Stimulated activated CD8-positive, alpha-beta memory T cell treated with anti-CD3 and anti-CD28 coated beads, Interleukin-15, amount 100 ng/mL, for 48 hours (primary cell): ENCODE data around the gene DPF3.

Experiments
- DNase-seq, 2 donors: peaks; one replicate each; pipeline ENCODE4 v3.0.0-alpha.2; 2020; ENCODE audit warnings: low read depth in 2 of 2

DPF3 gene

GRCh38 chr14:72616811-72617210 lies 277.1 kb downstream of the DPF3 start:
- no peak for DNase-seq

DNA sequence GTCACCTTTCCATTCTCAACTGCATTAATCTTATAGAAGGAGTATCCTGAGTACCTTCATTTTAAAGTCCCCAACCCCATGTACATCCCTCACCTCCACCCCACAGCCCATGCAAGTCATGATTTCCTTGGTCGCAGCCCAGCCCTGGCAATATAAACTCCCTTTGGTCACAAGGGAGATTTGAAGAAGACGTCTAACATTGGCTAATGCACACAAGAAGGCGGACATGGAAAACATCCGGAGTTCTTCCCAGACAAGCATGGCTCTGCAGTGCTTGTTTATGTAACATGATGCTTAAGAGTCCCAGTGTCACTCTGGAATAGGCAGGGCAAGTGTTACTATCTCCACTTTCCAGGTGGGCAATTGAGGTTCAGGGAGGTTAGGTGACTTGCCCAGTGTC lies 277.6 kb downstream of the DPF3 start:
- no peak for DNase-seq

DNA sequence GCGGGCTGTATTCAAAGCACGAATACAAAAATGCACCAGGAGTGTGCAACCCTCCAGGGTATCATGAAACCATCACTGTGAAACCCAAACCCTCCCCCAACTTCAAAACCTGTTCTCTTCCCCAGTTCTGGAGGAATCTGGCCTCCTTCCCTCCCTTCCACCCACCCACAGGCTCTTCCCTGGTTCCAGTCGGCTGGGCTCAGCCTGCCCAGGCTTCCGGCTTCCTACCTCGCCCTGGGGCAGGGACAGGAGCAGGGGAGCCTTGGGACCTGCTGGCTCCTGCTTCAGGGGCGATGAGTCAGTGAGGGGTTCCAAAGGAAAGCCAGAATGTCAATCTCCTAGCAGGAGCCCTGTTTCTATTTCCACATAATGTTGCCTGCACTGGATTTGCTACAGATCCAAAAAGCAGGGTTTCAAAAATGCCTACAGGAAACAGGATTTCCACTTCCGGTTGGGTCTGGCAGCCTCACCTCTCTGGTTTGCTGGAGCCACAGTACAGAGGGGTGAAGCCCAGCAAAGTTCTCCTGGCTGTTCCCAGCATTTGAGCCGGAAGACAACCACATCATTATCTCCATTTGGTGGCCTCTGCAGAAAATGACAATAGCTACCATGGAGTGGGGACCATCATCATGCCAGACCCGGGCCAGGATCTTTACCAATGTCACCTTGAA lies 278.3 kb downstream of the DPF3 start:
- no peak for DNase-seq

GRCh38 chr14:72614891-72615415 lies 278.9 kb downstream of the DPF3 start:
- DNase-seq = no peak

DNA sequence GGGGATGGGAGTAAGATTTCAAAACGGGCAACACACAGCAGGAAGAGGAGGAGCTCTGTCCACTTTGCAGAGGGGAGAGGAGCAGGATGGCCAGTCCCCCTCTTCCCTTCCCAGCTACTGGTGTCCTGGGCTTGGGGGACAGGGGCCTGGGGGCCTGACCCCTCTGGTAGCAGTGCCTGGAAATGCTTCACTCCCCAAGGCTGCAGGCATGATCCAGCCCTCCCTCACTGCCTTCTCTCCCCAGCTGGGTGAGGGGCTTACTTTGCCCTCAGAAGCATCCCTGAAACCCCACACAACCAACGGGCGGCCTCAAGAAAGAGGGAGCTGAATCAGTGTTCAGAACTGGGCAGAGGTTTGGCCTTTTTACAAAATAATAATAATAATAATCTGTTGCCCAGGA lies 279.5 kb downstream of the DPF3 start:
- no peak for DNase-seq

- no peak for DNase-seq
These were observed 280.0 kb downstream of the DPF3 start for GRCh38 chr14:72613975-72614319.

- DNase-seq = no peak
These were observed 280.5 kb downstream of the DPF3 start for GRCh38 chr14:72613231-72613974.

DNA sequence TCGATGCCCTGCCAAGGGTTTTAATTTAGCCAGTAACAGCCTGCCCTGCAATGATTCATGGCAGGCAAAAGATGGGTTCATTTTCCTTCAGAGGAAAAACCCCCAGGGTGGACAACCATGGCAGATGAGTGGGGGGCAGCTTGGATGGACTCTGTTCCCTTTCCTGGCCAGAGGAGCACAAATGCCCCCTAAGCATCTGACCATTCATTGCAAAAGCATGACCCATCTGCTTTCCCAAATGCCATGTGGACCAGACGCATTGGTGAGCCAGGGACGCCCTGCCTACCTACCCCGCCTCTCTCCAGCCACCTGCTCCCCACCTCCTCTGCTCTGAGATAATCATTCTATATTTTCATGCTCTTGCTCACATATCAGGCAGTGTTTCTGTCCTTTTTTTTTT lies 281.9 kb downstream of the DPF3 start:
- no peak for DNase-seq

DNA sequence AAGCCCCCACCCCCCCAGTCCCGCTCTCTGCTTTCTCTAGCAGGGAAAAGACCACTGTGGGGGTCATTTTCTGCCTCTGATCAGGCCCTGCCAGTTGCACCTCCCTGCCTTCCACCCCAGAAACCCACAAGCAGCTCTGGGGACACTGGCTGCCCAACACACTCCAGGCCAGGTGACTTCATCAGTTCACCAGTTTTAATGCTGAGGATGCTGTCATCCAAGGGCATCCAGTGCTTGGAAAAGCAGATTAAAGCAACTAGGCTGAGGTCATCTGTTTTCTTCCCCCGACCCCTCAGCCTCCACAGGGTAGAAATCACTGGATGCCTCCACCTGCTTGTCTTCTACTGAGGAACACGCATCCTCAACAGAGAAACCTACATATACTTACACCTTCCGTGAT lies 282.4 kb downstream of the DPF3 start:
- no peak for DNase-seq

DNA sequence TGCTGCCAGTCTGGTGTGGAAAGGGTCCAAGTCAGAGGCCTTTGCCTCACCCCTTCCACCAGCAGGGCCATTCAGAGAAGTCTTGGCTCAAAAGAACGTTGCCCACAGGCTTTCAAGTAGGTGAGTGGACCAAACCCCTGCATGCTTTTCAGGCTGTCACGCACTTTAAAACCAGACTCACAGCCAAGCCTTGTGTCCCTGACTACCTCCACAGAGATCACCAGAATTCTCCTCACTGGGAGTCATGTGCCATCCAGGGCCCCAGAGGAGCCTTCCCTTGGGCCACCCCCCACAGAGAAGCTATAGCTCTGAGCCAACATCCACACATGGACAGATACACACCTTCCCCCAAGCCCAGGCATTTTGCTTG lies 283.1 kb downstream of the DPF3 start:
- DNase-seq = no peak

- no peak for DNase-seq
These were observed 283.6 kb downstream of the DPF3 start for GRCh38 chr14:72610096-72610830.

- no peak for DNase-seq
These were observed 284.5 kb downstream of the DPF3 start for GRCh38 chr14:72609205-72609916.

DNA sequence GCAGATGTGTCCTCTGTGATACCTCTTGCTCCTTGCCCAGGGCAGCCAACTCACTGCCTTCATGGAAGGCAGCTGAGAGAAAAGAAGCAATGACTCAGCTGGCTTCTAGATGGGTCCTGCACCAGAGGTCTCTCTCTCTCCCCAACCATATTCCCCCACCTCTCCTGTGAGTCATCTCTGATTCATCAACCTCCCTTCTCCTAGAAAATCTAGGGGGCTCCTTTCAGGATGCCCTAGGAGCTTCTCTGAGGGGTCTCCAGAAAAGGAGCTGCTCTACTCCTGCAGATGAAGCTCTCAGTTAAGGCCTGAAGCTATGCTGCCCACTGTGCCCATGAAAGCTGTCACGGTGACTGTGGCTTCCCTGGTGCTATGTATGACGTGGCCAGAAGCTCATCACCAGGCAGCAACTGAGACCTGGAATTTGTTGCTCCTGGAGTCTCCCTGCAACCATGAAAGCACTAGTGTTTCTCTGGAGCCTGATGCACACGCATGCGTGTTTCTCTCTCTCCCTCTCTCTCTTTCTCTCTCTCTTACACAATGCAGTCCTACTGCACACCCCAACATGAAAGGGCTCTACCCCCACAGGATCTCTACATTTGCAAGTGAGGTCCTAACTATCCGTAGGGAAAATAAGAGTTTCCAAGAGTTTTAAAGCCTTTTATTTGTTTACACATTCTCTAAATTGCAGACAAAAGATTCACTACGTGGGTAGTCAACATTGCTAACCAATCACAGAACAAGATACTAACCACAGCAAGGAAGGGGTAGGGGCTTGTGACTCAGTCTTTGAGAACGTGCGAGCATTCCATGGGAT lies 285.3 kb downstream of the DPF3 start:
- DNase-seq = no peak

DNA sequence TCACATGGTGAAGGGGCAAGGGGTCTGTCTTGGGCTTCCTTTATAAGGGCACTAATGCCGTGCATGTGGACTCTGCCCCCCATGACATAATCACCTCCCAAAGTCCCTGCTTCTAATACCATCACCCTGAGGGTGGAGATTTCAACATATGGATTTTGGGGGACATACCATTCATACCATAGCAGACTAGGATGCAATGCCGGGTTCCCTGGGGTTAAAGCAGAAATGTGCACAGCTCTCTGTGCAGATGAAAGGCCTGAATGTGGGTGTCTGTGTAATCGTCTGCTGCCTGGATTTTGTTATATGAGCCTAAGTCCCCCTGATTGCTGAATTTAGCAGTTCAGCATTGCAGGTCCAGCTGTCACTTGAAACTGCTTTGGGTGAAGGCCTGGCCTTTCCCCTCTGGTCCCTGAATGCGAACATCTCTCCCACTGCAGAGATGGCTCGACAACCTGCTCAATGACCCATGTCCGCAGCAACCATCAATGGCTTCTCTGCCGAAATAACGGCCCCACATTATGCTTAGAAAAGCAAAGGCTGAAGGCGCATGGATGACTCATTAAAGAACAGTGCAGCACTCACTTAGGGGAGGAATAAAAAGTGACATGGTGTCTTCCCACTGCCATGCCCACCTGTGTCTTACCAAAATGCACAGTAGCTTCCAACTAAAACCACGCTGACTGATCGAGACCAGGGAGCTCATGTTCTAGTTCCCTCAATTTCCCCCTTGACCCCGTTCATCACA lies 286.3 kb downstream of the DPF3 start:
- DNase-seq = no peak

DNA sequence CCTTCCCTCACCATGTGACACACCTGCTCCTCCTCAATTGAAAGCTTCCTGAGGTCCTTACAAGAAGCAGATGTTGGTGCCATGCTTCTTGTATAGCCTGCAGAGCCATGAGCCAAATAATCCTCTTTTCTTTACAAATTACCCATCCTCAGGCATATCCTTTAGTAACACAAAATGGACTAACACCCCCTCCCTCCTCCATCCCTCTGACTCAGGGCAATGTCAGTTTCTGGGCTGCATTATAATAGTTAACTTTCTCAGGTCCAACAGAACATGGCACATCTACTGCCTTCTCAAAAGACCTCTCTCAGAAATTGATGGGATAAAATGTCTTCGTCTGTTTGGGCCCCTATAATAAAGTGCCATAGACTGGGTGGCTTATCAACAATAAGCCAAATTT lies 287.0 kb downstream of the DPF3 start:
- no peak for DNase-seq

DNA sequence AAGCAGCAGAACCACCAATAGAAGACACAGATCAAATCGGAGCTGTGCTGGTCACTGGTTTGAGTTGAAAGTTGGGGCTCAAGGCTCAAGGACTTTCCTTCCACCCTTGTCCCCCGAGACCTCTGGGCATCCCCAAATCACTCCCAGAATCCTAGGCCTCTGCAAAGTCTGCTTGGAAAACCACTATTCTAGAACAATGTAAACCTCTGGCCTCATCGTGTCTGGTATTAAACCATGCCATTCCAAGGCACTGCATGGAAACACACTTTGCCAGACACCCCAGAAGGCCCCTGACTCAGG lies 288.0 kb downstream of the DPF3 start:
- no peak for DNase-seq

DNA sequence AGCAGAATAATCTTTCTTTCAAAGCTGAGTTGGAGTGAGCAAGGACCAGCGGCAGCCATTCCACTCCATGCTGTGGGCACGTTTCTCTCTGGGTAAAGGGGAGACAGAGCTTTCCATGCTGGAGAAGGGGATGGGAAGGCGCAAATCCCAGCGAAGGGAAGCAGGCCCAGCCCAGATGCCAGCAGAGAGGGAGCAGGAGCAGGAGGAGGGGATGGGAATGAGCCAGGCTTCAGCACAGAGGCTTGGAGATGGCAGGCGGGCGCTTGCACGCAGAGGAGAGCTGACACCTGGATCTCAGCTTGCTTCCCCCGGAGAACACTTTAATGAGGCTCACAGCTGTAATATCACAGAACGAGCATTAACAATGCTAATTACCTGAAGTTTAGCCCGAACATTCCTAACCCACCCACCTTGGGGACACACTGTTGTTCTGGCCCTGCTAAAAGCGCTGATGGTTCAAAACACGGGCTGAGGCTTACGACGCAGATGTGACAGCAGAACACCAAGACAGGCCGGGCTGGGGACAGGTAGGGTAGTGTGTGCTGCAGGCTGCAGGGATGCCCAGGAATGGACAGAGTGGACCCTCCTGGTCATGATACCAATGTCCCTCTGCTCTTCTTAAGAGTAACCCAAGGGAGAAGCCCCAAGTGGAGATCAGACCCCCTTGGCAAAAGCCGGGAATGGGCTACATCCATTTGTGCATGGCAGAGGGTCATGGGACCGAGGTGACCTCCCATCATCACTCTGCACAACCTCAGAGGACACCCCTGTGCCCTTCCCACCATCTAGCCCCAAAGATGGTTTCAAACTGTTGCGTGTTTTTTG lies 288.6 kb downstream of the DPF3 start:
- DNase-seq = no peak

DNA sequence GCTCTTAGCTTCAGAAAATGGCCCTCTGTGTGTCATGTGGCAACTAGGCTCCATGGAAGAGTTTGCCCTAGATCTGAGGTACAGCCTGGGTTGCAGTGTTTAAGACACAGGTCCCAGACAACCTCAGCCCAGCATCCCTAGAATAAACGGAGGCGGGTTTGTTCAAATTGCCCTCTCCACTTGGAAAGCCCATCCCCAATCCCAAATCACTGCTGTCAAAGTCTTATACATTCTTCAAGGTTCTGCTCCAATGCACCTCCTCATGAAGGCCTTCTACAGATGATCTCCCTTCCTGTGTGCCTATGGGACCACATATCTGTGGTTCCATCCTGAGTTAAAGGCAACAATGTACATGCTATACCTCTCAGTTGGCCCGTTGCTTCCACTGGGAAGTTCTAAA lies 289.8 kb downstream of the DPF3 start:
- DNase-seq = no peak

DNA sequence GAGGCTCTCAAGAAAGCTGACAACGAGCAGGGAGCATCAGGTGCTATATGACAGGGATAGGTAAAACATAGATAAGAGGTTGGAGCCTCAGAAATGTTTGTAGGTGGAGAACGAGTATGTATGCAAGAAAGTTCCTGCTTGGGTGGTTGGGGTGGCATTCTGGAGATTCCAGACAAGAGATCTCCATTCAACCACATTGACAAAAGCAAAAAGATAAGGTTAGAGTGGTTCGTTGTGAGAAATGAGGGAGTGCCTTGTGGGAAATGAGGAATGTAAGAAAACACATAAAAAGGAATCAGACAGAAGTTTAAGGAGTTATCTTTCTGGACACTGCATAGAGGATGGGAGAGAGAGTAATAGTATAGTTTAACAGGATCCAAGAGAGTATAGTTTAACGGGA lies 290.3 kb downstream of the DPF3 start:
- DNase-seq = no peak
